Esophagus squamous epithelium (tissue), 5 donors: ENCODE data around the gene HADHA. TPM values are rescaled to one million over a fixed set of nuclear protein-coding genes. Genes with fewer than 3 reads are reported as not detected.

Source experiments
- DNase-seq: peaks from one replicate; lab custom pipeline; 2025; lab: John Stamatoyannopoulos, UW
- H3K27ac ChIP-seq, 4 donors: fragments of 200-600 bp; sonication (generic); one replicate each; pipeline ENCODE4 v1.5.1; 2016 to 2019; ENCODE audit warnings: mild to moderate bottlenecking in 1 of 4
- H3K27me3 ChIP-seq, 4 donors: fragments of 200-600 bp; sonication (generic); 1 replicate in 3 of 4; 2 replicates in 1 of 4; pipeline versions ENCODE4 v1.5.1 to v1.6.0; 2017 to 2021; ENCODE audit warnings: antibody characterized with exemption in 1 of 4
- H3K36me3 ChIP-seq, 3 donors: fragments of 200-600 bp; sonication (generic); one replicate each; pipeline ENCODE4 v1.5.1; 2016 to 2019
- H3K4me1 ChIP-seq, 3 donors: fragments of 200-600 bp; sonication (generic); one replicate each; pipeline ENCODE4 v1.5.1; 2017 to 2019
- H3K4me3 ChIP-seq, 4 donors: fragments of 200-600 bp; sonication (generic); 1 replicate in 3 of 4; 2 replicates in 1 of 4; pipeline ENCODE4 v1.5.1; 2016 to 2019; ENCODE audit warnings: mild to moderate bottlenecking in 2 of 4, moderate library complexity in 1 of 4
- H3K9me3 ChIP-seq, 3 donors: fragments of 200-600 bp; sonication (generic); one replicate each; pipeline ENCODE4 v1.5.1; 2016 to 2019
- POLR2A ChIP-seq, 4 donors: fragments of 450-650 bp; IDR thresholded peaks; one replicate each; pipeline ENCODE4 v1.6.1; 2017; ENCODE audit warnings: antibody characterized with exemption in 4 of 4, mild to moderate bottlenecking in 4 of 4, moderate library complexity in 3 of 4
- WGBS, 2 donors: methylation state at CpG; one replicate each; pipeline ENCODE4 v1.1.5; 2018; 5-methylcytosine and 5-hydroxymethylcytosine counted together
- intact Hi-C: fragments of 100-400 bp; cut with DNase I; formaldehyde crosslinking; loops from one replicate; pipeline ENCODE4 v1.15.0; 2022
- total RNA-seq, 4 donors: library from RNA; depleted of rRNA; stranded (reverse); fragments of >200 nt; gene quantifications; one replicate each; pipeline ENCODE4 v1.1.0, GENCODE V29; 2016
- TF ChIP-seq, protein P1 (sequence below), 6 experiments: fragments of 450-650 bp in 4 of 6; fragments of 200-600 bp in 2 of 6; sonication (generic) in 2 of 6; IDR thresholded peaks; one replicate each; pipeline ENCODE4 v1.5.1; 2016 to 2019; ENCODE audit warnings: antibody characterized with exemption in 6 of 6, mild to moderate bottlenecking in 4 of 6, moderate library complexity in 4 of 6
- donor health status: DM: yes; HTN: yes; CAD: no.

Gene HADHA
- total RNA-seq, 4 donors from 2014 or later = 84.7 to 161 (median 116) TPM

DNA sequence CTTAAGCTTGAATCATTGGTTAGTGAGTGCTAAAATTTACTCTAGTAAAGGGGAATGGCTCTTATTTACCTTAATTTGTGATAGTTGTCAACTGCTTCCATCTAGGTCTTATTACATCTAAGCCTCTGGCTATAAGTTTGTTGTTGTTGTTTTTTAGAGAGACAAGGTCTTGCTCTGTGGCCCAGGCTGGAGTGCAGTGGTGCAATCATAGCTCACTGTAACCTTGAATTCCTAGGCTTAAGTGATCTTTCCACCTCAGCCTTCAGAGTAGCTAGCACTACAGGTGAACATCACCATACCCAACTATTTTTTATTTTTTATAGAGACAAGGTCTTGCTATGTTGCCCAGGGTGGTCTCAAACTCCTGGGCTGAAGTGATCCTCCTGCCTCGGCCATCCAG, 6.6 kb downstream of the HADHA start:
- 100% methylated on average over 1 of the region's 1 CpG for WGBS, 2 donors
- intact Hi-C loops = no loop called here
- DNase-seq = no peak

DNA sequence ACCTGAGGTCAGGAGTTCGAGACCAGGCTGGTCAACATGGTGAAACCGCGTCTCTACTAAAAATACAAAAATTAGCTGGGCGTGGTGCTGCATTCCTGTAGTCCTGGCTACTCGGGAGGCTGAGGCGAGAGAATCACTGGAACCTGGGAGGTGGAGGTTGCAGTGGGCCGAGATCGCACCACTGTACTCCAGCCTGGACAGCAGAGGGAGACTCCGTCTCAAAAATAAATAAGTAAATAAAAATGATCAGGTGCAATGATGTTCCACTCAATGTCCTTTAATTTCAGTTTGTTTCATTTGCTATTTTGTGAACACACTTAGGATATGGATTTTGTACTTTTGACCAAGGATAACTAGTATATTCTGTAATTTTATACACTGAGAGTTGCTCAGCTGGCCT, 9.3 kb downstream of the HADHA start:
- intact Hi-C loops = no loop called here
- 82 to 91% methylated on average over 9 of the region's 9 CpGs for WGBS, 2 donors
- H3K9me3 ChIP-seq = no peaks in the 10 kb centered on the region
- H3K27ac ChIP-seq = no peak overlapping the region
- H3K27me3 ChIP-seq = no peaks in the 10 kb centered on the region
- no peak overlapping the region for H3K4me3 ChIP-seq
- TF ChIP-seq, protein P1, sequence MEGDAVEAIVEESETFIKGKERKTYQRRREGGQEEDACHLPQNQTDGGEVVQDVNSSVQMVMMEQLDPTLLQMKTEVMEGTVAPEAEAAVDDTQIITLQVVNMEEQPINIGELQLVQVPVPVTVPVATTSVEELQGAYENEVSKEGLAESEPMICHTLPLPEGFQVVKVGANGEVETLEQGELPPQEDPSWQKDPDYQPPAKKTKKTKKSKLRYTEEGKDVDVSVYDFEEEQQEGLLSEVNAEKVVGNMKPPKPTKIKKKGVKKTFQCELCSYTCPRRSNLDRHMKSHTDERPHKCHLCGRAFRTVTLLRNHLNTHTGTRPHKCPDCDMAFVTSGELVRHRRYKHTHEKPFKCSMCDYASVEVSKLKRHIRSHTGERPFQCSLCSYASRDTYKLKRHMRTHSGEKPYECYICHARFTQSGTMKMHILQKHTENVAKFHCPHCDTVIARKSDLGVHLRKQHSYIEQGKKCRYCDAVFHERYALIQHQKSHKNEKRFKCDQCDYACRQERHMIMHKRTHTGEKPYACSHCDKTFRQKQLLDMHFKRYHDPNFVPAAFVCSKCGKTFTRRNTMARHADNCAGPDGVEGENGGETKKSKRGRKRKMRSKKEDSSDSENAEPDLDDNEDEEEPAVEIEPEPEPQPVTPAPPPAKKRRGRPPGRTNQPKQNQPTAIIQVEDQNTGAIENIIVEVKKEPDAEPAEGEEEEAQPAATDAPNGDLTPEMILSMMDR (IDR thresholded peaks at IDR 0.05) = peak in 4 of 6 experiments; percentile 19 to 48 (median 30)
- no peak for TF ChIP-seq POLR2A (IDR thresholded peaks at IDR 0.05)
- peaks cover 20 to 88% (median 70%) of the 10 kb centered on the region in 3 donors for H3K36me3 ChIP-seq
- H3K4me1 ChIP-seq = peaks cover 0 to 19% (median 7%) of the 10 kb centered on the region in 3 donors
- no peak for DNase-seq

More for the DNA sequence above, 6.6 kb downstream of the HADHA start:
- no peaks in the 10 kb centered on the region for H3K27me3 ChIP-seq
- H3K4me3 ChIP-seq = no peak overlapping the region
- TF ChIP-seq POLR2A (IDR thresholded peaks at IDR 0.05) = no peak
- TF ChIP-seq, protein P1 (IDR thresholded peaks at IDR 0.05) = no peak
- no peaks in the 10 kb centered on the region for H3K9me3 ChIP-seq
- peaks cover 14 to 60% (median 44%) of the 10 kb centered on the region in 3 donors for H3K36me3 ChIP-seq
- no peak overlapping the region for H3K27ac ChIP-seq
- peaks cover 4 to 46% (median 26%) of the 10 kb centered on the region in 3 donors for H3K4me1 ChIP-seq

DNA sequence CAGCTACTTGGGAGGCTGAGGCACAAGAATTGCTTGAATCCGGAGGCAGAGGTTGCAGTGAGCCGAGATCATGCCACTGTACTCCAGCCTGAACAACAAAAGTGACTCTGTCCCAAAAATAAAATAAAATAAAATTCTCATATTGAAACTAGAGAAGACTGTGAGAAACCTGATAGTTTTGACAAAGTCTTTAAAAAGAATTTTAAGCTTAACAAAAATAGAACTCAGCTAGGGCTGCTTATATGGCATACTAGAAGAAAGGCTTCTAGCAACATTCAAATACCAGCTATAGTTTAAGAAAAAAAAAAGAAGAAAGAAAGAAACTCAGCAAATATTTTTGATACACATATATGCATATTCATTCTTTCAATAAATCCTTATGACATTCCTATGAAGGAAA, 13.6 kb downstream of the HADHA start:
- peaks cover 31 to 100% (median 88%) of the 10 kb centered on the region in 3 donors for H3K36me3 ChIP-seq
- no peak for DNase-seq
- H3K4me3 ChIP-seq = no peak overlapping the region
- H3K4me1 ChIP-seq = no peaks in the 10 kb centered on the region
- no peak for TF ChIP-seq POLR2A (IDR thresholded peaks at IDR 0.05)
- TF ChIP-seq, protein P1 (IDR thresholded peaks at IDR 0.05) = no peak
- H3K9me3 ChIP-seq = no peaks in the 10 kb centered on the region
- WGBS, 2 donors = 83 to 97% methylated on average over 2 of the region's 2 CpGs
- H3K27ac ChIP-seq = no peak overlapping the region
- intact Hi-C loops = no loop called here
- no peaks in the 10 kb centered on the region for H3K27me3 ChIP-seq

GRCh38 chr2:26229595-26229994, 14.8 kb downstream of the HADHA start:
- intact Hi-C loops = no loop called here
- no peaks in the 10 kb centered on the region for H3K9me3 ChIP-seq
- TF ChIP-seq, protein P1 (IDR thresholded peaks at IDR 0.05) = no peak
- no peak for TF ChIP-seq POLR2A (IDR thresholded peaks at IDR 0.05)
- no peaks in the 10 kb centered on the region for H3K27me3 ChIP-seq
- H3K4me1 ChIP-seq = no peaks in the 10 kb centered on the region
- H3K36me3 ChIP-seq = peaks cover 31 to 100% (median 78%) of the 10 kb centered on the region in 3 donors
- no peak overlapping the region for H3K4me3 ChIP-seq
- WGBS, 2 donors = 92 to 100% methylated on average over 1 to 3 of the region's 3 CpGs
- no peak overlapping the region for H3K27ac ChIP-seq
- no peak for DNase-seq

- Histone ChIP-seq H3K27me3 (no peaks in the 10 kb centered on the region), H3K9me3 (no peaks in the 10 kb centered on the region), H3K4me1 (no peaks in the 10 kb centered on the region), H3K27ac (no peak overlapping the region), H3K36me3 (peaks cover 11 to 98% (median 36%) of the 10 kb centered on the region in 3 donors), H3K4me3 (no peak overlapping the region)
- no peak for TF ChIP-seq POLR2A (IDR thresholded peaks at IDR 0.05)
- TF ChIP-seq, protein P1 (IDR thresholded peaks at IDR 0.05) = no peak
- intact Hi-C loops = no loop called here
- WGBS, 2 donors = 88 to 92% methylated on average over 2 of the region's 2 CpGs
- DNase-seq = no peak
These were observed 20.3 kb downstream of the HADHA start for GRCh38 chr2:26224095-26224494.
